HG02571 (cell line): ENCODE data around the gene SGTA.
"Not testable (repeated sequence)": the region's sequence is repeated elsewhere in the genome, so short reads cannot be mapped to it uniquely, and the experiment has no call there.

ENCODE experiments used
- ATAC-seq: cut with Tn5 transposase; IDR thresholded peaks from one replicate; pipeline ENCODE4 v1.9.1; 2021; ENCODE audit warnings: mild to moderate bottlenecking, moderate library complexity; ENCODE audit not compliant: unreplicated experiment

The SGTA gene

DNA sequence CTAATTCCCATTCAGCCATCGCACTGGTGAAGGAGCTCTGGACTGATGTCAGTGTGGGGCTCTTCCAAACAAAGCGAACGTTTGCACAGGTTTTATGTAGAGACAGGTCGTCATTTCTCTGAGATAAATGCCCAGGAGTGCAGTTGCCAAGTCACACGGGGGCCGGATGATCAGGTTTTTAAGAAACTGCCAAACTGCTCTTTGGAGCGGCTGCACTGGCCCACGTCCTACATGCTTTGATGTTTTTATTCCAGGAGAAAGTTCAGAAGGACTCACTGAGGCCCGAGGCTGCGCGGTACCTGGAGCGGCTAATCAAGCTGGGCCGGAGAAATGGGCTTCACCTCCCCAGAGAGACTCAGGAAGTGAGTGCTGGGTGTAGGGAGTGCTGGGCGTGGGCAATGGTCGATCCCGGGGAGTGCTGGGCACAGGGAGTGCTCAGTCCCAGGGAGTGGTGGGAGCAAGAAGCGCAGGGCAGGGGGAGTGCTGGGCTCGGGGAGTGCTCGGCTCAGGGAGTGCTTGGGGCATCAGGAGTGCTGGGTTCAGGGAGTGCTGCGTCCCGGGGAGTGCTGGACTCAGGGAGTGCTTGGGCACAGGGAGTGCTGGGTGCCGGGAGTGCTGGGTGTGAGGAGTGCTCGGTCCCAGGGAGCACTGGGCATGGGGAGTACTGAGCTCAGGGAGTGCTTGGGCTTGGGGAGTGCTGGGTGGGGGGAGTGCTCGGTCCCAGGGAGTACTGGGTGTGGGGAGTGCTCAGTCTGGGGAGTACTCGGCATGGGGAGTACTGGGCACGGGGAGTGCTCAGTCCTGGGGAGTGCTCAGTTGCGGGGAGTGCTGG, 13.0 kb upstream of the SGTA start:
- no peak for ATAC-seq

DNA sequence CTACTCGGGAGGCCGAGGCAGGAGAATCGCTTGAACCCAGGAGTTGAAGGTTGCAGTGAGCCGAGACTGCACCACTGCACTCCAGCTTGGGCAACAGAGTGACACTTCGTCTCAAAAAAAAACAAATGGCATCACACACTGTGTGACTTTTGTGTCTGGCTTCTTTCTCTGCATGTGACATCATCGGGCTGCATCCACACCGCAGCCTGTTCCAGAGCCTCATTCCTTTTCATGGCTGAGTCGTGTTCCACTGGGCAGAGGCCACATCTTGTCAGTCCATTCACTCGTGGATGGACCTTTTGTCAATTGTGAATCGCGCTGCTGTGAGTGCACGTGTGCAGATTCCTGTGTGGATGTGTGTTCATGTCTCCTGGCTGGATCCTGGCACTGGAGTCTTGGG, 10.5 kb upstream of the SGTA start:
- no peak for ATAC-seq

DNA sequence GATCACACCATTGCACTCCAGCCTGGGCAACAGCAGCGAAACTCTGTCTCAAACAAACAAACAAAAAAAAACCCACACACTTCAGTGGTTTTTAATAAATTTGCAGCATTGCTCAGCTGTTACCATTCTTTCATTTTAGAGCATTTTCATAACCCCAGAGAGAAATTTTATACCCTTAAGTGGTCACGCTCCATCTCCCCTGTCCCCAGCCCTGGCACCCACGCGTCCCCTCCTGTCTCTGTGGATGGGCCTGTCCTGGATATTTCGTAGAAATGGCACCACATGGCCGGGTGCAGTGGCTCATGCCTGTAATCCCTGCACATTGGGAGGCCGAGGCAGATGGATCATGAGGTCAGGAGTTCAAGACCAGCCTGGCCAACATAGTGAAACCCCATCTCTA, 10.1 kb upstream of the SGTA start:
- no peak for ATAC-seq

DNA sequence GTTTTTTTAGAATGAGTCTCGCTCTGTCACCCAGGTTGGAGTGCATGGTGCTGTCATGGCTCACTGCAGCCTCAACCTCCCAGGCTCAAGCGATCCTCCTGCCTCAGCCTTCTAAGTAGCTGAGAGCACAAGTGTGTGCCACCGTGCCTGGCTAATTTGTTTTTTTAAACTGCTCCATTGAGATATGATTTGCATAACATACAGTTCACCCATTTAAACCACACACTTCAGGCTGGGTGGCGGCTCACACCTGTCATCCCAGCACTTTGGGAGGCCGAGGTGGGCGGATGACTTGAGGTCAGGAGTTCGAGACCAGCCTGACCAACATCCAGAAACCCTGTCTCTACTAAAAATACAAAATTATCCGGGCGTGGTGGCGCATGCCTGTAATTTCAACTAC, 9.6 kb upstream of the SGTA start:
- ATAC-seq, result not testable (repeated sequence)

DNA sequence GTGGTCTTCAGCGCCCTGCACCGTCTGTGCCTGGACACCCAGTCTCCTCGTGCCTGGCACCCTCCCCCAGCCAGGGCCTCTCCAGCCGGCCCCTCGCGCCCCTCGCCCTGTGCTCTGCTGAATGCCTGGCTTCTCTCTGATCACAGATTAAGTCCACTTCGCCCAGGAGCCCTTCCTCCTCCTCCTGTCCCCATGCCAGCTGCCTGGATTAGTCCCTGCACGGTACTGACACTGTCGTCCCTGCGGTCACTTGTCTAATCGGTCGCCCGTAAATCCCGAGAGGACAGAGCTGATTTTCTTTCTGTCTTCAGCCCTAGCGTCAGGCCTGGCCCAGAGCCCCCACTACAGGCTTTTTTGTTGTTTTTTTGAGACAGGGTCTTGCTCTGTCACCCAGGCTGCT, 8.8 kb upstream of the SGTA start:
- no peak for ATAC-seq

GRCh38 chr19:2791440-2791839, 8.4 kb upstream of the SGTA start:
- no peak for ATAC-seq

GRCh38 chr19:2790557-2791271, 7.6 kb upstream of the SGTA start:
- no peak for ATAC-seq

- no peak for ATAC-seq
Measured at GRCh38 chr19:2790194-2790556, 7.1 kb upstream of the SGTA start.

- ATAC-seq, result no peak
Measured at GRCh38 chr19:2788237-2788636, 5.2 kb upstream of the SGTA start.

DNA sequence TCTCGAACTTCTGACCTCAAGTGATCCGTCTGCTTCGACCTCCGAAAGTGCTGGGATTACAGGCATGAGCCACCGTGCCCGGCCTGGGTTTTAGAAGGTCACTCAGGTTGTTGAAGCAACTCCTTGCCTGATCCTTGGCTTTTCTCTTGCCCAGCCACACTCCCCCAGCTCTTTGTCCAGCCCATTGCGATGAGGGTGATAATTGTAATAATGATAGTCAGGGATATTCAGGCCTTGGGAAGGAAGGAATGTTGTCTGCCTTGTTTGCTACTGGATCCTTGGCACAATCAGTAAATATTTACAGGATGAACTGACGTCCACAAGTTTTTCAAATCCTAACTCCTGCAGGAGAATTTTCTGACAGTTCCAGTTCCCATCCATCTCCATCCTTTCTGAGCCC, 4.0 kb upstream of the SGTA start:
- no peak for ATAC-seq

DNA sequence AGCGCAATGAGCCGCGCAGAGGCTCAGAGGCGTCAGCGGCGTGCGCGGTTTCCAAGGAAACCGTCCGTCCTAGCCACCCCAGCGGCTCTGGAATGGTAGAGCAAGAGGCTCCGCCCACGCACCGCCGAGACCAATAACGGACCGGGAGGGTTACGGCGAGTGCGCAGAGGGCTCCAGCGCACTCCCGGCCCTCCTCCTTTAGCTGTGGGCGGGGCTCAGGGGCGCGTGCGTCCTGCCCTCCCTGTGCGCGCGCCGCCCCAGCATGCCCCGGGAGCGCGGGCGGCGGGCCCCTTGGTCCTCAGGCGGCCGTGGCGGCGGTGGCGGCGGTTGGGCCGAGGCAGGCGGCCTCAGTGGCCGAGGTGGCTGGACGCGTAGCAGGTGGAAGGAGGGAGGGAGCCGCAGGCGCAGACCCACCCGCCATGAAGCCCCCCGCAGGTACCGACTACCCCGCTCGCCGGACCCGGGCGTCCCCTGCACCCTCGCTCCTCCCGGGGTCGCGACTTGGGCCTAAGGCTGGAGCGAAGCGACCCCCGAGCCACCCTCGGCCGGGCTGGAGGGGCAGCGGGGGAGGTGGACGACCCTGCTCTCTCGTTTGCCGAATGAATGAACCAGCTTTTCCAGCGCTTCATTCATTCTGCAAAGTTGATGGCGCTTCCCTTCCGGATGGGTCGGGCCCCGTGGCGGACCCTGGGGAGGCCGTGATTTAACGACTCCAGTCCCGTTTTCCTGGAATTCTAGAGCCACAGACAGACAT, 2.3 kb upstream of the SGTA start, which contains the start of gene THOP1:
THOP1 (plus strand) TSS at position 260 of the 754 bp plus-strand sequence; CDS start at position 420, 160 bp downstream.
- ATAC-seq, result peak; percentile 46

- no peak for ATAC-seq
Measured at GRCh38 chr19:2783781-2784145, 690 bp upstream of the SGTA start.

DNA sequence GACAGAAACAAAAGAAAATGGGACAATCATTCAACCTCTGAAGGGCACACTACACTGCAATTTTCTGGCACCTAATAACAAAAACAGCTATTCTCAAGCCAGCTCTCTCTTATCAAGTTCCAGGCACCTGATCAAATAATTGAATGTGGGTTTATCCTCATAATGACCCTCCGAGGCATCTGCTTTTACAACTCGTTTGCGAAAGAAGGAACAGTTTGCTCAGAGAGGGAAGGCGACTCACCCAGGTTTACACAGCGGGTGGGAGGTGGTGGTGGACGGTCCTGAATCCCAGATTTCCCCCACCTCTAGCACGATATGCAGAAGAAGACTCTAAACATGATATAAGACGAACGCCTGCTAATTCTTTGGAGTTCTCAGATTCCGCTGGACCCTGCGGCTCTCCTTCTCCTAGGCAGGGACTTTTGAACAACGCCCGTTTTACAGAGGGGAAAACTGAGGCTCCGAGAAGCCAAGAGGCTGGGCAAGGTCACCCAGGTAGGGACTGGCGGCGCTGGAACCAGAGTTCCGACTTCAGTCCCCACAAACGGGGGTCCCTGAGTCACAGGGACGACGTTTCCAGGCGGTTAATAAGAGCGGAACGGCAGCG, 641 bp downstream of the SGTA start:
- no peak for ATAC-seq

DNA sequence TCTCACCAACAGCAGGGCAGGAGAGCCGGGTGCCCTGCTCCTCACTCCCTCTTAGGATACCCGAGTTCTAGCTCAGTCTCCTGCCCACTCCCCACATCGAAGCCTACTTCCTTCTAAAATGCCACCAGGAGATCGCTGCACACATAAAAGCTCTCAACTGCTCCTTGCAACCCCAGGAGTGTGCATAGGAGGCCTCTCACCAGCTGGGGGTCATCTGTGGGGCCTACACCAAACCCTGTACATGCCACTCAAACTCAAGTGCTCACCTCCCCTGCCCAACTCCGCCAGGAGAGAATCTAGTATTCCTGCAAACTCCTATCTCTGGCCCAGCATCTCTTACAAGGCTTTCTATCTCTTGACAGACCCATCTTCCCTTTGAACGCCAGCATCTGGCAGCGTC, 2.8 kb downstream of the SGTA start:
- no peak for ATAC-seq

- ATAC-seq, result no peak
Measured at GRCh38 chr19:2779121-2779740, 3.8 kb downstream of the SGTA start.

DNA sequence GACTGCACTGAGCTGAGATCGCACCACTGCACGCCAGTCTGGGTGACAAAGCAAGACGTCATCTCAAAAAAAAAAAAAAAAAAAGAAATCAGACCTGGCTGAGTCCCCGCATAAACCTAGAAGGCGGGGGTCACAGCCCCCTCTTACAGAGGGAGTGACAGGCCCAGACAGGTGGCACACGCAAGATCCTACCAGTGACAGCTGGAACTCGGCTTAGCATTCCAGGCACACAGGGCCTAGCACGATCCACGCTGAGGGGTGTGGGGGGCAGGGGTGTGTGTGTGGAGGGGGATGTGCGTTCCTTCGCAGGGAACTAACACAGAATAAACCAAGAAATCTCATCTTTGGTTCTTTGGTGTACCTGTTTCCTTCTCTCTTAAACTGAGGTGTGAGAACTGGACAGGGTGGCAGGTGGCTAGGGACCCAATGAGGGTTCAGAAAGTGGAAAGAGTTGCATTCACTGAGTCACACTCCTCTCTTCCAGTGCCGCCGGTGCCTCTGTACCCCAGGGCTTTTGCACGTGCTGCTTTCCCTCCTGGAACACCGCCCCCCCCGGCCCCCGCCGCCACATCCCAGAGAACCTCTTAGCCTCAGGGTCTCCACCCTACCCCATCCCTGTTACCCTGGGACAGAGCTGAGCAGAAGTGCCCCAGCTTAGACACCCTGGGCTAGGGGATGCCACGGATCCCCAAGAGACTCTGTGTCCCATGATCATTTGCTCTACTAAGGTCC, 5.0 kb downstream of the SGTA start:
- ATAC-seq, result no peak

GRCh38 chr19:2775556-2776430, 7.3 kb downstream of the SGTA start:
- no peak for ATAC-seq

- ATAC-seq, result no peak
Measured at GRCh38 chr19:2774953-2775555, 8.0 kb downstream of the SGTA start.
